GM19467 (cell line): Measurements from ENCODE around the gene ZBTB9.
"Not testable (repeated sequence)": the region's sequence is repeated elsewhere in the genome, so short reads cannot be mapped to it uniquely, and the experiment has no call there.

Experiments
- ATAC-seq: cut with Tn5 transposase; IDR thresholded peaks from one replicate; pipeline ENCODE4 v1.9.1; 2021; ENCODE audit warnings: mild to moderate bottlenecking, moderate library complexity; ENCODE audit not compliant: unreplicated experiment

Gene ZBTB9

DNA sequence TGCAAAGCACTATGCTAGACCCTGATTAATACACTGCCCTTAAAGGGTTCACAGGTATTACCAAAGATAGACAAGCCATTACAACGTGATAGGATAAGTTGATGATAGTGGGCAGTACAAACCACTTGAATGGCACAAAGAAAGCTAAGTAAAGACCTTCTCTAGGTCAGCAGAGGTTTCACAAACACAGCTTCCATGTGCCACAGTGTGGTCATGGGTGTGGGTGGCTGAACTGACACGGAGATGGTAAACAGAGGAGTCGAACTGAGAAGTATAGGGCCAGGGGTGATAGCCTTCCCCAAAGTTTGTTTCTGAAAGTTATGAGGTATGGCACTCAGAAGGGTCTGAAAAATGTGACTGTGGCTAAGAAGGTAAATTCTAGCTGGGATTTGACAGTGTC is 4.3 kb downstream of the ZBTB9 start:
- no peak for ATAC-seq

DNA sequence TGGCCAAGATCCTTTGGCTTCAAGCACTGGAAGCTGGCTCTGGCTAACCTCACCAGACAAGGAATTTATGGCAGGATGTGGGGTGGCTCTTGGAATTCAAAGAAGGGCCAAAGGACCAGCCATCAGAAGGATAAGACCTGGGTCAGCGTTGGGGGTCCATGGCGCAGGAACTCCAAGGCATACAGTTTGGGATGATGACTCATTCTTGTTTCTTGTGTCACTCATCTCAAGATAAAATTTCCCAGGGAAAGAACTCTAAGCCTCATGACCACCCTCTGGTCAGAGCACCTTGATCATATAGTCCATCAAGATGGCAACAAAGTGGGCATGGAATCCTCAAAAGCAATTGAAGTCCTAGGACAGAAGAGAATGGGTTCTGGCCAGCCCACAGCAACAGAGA is 4.8 kb downstream of the ZBTB9 start:
- ATAC-seq: no peak

DNA sequence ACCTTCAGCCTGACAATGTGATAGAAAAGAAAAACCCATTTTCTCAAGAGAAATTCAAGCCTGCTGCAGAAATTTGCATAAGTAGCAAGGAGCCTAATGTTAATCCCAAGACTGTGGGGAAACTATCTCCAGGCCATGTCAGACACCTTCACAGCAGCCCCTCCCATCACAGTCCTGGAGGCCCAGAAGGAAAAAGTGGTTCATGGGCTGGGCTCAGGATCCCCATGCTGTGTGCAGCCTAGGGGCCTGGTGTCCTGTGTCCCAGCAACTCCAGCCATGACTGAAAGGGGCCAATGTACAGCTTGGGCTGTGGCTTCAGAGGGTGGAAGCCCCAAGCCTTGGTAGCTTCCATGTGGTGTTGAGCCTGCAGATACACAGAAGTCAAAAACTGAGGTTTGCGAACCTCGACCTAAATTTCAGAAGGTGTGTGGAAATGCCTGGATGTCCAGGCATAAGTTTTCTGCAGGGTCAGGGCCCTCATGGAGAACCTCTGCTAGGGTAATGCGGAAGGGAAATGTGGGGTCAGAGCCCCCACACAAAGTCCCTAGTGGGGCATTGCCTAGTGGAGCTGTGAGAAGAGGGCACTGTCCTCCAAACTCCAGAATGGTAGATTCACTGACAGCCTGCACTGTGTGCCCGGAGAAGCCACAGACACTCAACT is 11.8 kb downstream of the ZBTB9 start:
- no peak for ATAC-seq

DNA sequence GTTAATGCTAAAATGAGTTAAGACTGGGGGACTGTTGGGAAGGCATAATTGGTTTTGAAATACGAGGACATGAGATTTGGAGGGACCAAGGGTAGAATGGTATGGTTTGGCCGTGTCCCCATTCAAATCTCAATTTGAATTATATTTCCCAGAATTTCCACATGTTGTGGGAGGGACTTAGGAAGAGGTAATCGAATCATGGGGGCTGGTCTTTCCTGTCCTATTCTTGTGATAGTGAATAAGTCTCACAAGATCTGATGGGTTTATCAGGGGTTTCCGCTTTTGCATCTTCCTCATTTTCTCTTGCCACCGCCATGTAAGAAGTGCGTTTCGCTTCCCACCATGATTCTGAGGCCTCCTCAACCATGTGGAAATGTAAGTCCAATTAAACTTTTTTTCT is 12.7 kb downstream of the ZBTB9 start:
- ATAC-seq: no peak

DNA sequence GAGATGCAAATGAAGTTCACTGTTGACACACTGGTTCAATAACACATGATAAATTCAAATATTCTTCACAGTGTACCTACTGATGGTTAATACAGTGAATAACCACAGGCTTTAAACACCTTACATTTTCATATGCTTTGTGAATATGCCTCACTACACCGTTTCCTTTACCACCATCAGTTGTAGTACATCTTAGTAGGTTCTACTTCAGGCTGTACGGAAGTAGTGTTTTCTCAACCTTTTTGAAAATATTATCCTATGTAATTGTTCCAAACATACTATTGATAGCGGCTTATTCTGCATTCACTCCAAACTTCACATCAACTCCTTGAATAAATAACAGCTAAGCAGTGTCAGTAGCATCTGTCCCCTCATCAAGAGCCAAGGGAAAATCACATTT is 15.3 kb downstream of the ZBTB9 start:
- ATAC-seq: no peak

DNA sequence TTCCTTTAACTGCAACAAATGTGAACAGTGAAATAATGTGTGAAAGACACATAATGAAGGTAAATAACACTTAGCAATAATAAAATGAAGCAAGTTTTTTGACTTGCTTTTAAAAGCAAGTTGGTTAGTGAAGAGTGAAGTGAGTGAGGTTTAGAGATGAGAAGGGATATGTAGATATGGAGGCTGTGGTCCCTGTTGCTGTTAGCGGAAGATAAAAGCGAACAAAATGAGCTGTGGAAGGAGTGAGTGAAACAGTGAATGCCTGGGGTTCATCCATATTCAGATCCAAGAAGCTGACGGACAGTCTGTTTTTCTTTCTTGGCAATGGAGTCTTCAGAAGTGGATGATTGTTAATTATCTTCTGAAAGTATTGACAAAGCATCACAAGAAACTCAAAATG is 23.5 kb downstream of the ZBTB9 start:
- ATAC-seq: no peak

DNA sequence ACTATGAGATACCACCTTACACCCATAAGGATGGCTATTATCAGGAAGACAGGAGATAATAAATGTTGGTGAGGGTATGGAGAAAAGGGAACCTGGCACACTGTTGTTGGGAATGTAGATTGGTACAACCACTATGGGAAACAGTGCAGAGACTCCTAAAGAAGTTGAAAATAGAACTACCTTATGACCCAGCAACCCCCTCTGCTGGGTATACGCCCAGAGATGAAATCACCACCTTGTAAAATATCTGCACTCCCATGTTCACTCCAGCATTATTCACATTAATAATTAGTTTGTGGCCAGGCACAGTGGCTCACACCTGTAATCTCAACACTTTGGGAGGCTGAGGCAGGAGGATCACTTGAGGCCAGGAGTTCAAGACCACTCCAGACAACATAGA is 26.8 kb downstream of the ZBTB9 start:
- ATAC-seq: no peak

DNA sequence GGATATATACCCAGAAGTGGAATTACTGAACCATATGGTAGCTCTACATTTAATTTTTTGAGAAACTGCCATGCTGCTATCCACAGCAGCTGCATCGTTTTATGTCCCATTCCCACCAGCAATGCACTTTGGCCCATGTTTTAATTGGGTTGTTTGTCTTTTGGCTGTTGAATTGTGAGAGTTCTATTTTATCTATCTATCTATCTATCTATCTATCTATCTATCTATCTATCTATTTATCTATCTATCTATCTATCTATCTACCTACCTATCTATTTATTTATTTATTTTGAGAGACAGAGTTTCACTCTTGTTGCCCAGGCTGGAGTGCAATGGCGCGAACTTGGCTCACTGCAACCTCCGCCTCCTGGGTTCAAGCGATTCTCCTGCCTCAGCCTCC is 28.2 kb downstream of the ZBTB9 start:
- ATAC-seq: not testable (repeated sequence)

DNA sequence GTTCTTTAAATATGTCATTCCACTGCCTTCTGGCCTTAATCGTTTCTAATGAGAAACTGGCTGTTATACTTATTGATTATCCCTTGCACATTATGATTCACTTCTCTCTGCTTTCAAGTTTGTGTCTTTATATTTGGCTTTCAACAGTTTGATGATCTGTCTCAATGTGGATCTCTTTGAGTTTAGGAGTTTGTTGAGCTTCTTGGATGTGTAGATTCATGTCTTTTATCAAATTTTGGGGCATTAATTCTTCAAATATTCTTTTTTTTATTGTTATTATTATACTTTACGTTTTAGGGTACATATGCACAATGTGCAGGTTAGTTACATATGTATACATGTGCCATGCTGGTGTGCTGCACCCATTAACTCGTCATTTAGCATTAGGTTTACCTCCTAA is 29.3 kb downstream of the ZBTB9 start:
- no peak for ATAC-seq

DNA sequence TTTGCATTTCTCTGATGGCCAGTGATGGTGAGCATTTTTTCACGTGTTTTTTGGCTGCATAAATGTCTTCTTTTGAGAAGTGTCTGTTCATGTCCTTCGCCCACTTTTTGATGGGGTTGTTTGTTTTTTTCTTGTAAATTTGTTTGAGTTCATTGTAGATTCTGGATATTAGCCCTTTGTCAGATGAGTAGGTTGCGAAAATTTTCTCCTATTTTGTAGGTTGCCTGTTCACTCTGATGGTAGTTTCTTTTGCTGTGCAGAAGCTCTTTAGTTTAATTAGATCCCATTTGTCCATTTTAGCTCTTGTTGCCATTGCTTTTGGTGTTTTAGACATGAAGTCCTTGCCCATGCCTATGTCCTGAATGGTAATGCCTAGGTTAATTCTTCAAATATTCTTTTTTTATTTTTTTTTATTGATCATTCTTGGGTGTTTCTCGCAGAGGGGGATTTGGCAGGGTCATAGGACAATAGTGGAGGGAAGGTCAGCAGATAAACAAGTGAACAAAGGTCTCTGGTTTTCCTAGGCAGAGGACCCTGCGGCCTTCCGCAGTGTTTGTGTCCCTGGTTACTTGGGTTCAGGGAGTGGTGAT is 30.4 kb downstream of the ZBTB9 start:
- not testable (repeated sequence) for ATAC-seq

DNA sequence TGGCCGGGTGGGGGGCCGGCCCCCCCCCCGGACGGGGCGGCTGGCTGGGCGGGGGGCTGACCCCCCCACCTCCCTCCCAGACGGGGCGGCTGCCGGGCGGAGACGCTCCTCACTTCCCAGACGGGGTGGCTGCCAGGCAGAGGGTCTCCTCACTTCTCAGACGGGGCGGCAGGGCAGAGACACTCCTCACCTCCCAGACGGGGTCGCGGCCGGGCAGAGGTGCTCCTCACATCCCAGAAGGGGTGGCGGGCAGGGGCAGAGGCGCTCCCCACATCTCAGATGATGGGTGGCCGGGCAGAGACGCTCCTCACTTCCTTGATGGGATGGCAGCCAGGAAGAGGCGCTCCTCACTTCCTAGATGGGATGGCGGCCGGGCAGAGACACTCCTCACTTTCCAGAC is 31.3 kb downstream of the ZBTB9 start:
- not testable (repeated sequence) for ATAC-seq

DNA sequence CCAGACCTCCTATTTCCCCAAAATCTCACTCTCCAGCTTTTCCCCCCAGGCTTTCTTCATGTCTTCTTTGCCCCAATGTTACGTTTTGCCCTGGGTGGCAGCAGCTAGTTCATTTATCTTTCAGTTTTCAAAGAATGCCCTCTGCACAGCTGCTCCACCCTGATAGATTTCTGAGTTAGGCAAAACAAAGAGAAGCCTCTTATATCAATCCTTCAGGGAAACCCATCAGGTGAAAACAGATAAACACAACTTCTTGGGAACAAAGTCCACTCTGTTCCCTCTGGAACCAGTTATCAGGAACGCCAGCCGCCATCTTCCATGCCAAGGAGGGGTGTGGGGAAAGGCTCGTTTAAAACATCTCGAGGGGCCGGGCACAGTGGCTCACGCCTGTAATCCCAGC is 34.0 kb downstream of the ZBTB9 start:
- no peak for ATAC-seq

DNA sequence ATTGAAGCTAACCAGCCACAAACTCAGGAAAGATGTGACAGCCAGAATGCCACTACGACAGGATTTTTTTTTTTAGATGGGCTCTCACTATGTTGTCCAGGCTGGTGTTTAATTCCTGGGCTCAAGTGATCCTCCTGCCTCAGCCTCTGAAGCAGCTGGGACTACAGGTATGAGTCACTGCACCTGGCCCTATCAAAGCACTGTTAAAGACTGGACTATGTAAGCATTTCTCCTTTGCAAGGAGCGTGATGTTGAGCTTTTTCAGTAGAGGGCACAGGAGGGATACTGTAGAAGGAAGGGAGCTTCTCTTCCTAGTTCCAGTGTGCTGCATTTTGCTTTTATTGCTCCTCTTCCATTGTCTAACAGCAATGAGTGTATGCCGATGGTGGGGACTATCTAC is 35.8 kb downstream of the ZBTB9 start:
- no peak for ATAC-seq

DNA sequence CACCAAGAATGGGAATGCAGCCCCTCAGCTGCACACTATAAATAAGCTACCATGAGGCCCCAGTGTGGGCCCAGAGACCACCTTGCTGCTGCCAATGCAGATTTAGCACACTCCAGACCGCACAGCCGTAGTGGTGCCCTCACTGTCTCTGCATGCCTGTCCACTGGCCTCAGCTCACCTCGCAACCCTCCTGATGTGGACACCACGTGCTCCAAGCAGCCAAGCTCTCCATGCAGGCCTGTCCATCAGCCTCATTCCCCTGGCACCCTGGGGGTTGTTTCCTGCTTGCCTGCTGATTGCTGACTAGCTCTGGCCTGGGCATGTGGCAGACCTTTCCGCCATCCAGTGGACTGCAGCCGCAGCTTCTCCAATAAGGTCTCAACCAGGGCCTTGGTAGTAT is 36.2 kb downstream of the ZBTB9 start:
- no peak for ATAC-seq

DNA sequence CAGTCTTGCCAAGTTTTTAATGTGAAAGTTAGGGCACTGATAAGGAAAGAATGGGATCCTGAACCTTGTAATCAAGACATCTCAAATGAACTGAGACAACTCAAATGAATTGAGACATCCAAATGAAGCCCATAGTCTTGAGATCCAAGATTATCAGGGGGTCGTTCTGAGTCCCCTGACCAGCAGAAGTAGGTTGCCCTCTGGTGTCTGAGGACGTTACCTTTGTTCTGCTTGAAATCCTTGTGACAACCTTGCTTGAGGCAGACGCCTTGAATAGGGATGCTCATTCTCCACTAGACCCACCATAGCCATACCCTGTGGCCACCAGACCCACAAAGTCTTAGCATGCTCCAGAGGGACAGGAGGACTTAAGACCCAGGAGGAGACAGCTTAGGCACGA is 37.7 kb downstream of the ZBTB9 start:
- no peak for ATAC-seq

DNA sequence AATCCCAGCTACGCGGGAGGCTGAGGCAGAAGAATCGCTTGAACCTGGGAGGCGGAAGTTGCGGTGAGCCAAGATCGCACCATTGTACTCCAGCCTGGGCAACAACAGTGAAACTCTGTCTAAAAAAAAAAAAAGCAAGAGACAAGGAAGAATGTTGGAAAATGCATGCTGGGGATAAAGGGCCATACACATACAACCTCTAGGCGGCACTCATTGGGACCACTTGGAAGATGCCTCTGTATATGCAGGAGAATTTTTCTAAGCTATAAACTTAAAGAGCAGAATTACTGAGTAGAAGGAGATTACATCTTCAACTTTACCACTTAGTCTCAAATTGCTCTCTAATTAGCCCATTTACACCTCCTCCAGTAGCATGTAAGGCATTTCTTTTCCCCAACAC is 42.8 kb downstream of the ZBTB9 start:
- no peak for ATAC-seq

DNA sequence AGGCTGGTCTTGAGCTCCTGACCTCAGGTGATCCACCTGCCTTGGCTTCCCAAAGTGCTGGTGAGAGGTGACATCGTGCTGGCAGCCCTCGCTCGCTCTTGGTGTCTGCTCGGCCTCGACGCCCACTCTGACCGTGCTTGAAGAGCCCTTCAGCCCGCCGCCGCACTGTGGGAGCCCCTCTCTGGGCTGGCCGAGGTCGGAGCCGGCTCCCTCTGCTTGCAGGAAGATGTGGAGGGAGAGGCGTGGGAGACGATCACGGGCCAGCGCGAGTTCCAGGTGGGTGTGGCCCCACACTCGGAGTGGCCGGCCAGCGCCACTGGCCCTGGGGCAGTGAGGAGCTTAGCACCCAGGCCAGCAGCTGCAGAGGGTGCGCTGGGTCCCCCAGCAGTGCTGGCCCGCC is 48.1 kb downstream of the ZBTB9 start:
- ATAC-seq: no peak

DNA sequence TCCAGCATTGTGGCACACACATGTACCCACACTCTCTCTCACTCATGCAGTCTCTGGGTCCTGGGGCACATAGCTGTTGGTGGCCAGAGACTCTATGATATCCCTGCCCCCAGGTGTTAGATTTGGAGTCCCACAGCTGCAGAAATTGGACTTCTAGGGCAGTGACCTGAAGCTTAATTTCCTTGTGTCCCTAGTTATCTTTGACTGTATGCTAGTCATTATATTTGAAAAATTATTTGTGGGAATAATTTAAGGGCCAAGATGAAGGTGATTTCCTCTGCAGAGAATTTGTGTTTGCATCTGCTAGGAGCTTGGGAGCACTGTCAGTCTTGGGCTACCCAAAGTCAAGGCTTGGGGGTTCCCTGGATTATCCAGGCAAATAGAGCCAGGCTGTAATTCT is 50.1 kb downstream of the ZBTB9 start:
- no peak for ATAC-seq

DNA sequence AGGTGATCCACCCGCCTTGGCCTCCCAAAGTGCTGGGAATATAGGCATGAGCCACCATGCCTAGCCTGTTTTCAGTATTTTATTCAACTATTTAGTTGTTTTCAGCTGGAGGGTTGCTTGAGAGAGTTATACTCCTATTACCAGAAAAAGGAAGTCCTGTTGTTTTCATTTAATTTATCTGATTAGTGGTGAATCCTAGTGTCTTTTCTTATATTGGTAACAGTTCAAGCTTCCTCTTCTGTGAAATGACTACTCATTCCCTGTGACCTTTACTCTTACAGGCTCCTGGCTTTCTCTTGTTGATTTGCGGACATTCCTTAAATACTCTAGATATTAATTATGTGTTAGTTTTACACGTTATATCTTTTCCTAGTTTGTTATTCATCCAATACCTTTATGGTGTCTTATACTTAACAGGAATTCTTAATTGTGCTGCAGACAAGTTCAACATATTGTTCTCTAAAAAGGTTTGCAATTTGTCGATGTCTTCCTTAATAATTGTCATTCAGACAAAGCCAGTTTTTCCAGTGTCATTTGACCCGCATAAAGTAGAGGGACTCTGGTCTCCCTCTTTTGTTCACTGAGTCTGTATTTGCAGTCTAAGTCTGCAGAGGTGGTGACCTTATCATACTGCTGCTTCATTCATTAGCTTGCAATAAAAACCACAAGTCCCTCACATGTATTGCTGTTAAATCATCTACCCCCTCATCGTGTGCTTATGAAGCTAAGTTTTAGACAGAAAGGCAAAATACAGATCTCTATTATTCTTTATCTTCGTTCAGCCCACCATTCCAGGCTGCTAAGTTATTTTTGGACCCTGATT is 51.4 kb downstream of the ZBTB9 start:
- ATAC-seq: no peak
